Adrenal gland (tissue), 5 donors: ENCODE measurements around the gene RPS6KC1.

Experiments
- CTCF ChIP-seq, 6 experiments: fragments of 450-650 bp in 4 of 6; fragments of 200-600 bp in 2 of 6; sonication (generic) in 1 of 6; IDR thresholded peaks; 1 replicate in 5 of 6; 2 replicates in 1 of 6; pipeline versions ENCODE4 v1.5.1 to v1.8.0; 2016 to 2021; ENCODE audit warnings: antibody characterized with exemption in 6 of 6, mild to moderate bottlenecking in 2 of 6, moderate library complexity in 1 of 6
- POLR2A ChIP-seq, 2 donors: fragments of 450-650 bp; IDR thresholded peaks; one replicate each; pipeline ENCODE4 v1.6.1; 2017; ENCODE audit warnings: antibody characterized with exemption in 2 of 2, mild to moderate bottlenecking in 2 of 2, moderate library complexity in 1 of 2
- donor health status: DM: no; HTN: no; CAD: no.

GRCh38 chr1:213279410-213279809 lies 228.4 kb downstream of the RPS6KC1 start:
- TF ChIP-seq CTCF (IDR thresholded peaks at IDR 0.05) (no peak), POLR2A (IDR thresholded peaks at IDR 0.05) (no peak)
